Measurements from ENCODE around the gene TTLL13. TPM values are rescaled to one million over a fixed set of nuclear protein-coding genes. Genes with fewer than 3 reads are reported as not detected.

Gene TTLL13
- total and polyA plus RNA-seq, 12 donors, result 0.09 to 0.78 (median 0.24) TPM; not detected in 4

- Histone ChIP-seq H3K27ac (no peak overlapping the region), H3K27me3 (no peaks in the 10 kb centered on the region), H3K9me3 (no peaks in the 10 kb centered on the region), H3K4me3 (no peak overlapping the region), H3K4me1 (peaks cover 0 to 47% (median 34%) of the 10 kb centered on the region in 9 donors), H3K36me3 (peaks cover 0 to 93% (median 19%) of the 10 kb centered on the region in 9 donors)
- TF ChIP-seq, protein P1, sequence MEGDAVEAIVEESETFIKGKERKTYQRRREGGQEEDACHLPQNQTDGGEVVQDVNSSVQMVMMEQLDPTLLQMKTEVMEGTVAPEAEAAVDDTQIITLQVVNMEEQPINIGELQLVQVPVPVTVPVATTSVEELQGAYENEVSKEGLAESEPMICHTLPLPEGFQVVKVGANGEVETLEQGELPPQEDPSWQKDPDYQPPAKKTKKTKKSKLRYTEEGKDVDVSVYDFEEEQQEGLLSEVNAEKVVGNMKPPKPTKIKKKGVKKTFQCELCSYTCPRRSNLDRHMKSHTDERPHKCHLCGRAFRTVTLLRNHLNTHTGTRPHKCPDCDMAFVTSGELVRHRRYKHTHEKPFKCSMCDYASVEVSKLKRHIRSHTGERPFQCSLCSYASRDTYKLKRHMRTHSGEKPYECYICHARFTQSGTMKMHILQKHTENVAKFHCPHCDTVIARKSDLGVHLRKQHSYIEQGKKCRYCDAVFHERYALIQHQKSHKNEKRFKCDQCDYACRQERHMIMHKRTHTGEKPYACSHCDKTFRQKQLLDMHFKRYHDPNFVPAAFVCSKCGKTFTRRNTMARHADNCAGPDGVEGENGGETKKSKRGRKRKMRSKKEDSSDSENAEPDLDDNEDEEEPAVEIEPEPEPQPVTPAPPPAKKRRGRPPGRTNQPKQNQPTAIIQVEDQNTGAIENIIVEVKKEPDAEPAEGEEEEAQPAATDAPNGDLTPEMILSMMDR (IDR thresholded peaks at IDR 0.05), result no peak
- ATAC-seq (no peak), DNase-seq (no peak)
- intact Hi-C loops (cut with DNase I), result loop anchor here in 2 of 10 donors (5.0 to 10.0 kb wide), 3 partner anchors 36 to 333 kb away; partner anchors contain the start of gene AP3S2 (in 2 of the 2)
- 89 to 90% methylated on average over 38 of the region's 38 CpGs for WGBS, 2 donors
Observed at GRCh38 chr15:90227816-90228772, 21.3 kb upstream of the TTLL13 start.

GRCh38 chr15:90228960-90229359 lies 20.4 kb upstream of the TTLL13 start:
- Histone ChIP-seq H3K36me3 (peaks cover 0 to 85% (median 17%) of the 10 kb centered on the region in 9 donors), H3K27ac (peak overlapping the region in 2 of 10 donors; percentile 23 to 76)

DNA sequence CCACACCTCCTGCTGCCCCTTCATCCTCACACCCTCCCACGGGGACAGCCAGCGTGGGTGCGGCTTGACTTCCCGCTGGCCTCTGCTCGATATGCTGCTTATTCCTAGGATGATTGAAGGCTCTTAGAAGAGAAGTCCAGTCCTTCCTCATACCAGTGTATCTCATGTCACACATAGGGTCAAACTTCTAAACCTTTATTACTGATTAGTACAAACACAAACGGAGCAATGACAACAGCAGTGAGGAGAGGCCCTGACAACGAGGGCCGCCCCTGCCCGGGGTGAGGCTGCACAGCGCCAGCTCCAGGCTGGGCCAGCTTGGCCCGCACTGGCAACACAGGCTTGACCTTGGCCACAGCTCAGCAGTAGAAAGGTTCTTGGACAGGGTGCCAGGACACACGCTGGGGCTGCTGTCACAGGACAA lies 19.3 kb upstream of the TTLL13 start:
- peak in 6 of 8 donors; percentile 22 to 59 (median 50) for ATAC-seq

More at GRCh38 chr15:90228960-90229359, 20.4 kb upstream of the TTLL13 start:
- H3K9me3 ChIP-seq, result no peaks in the 10 kb centered on the region
- WGBS, 2 donors, result 82 to 88% methylated on average over 15 of the region's 15 CpGs
- intact Hi-C loops (cut with DNase I), result loop anchor here in 2 of 10 donors (5.0 to 10.0 kb wide), 3 partner anchors 37 to 334 kb away; partner anchors contain the start of gene AP3S2 (in 2 of the 2)
- H3K4me1 ChIP-seq, result peaks cover 0 to 48% (median 37%) of the 10 kb centered on the region in 9 donors
- no peaks in the 10 kb centered on the region for H3K27me3 ChIP-seq
- H3K4me3 ChIP-seq, result no peak overlapping the region
- ATAC-seq (no peak), DNase-seq (no peak)
- TF ChIP-seq, protein P1 (IDR thresholded peaks at IDR 0.05), result no peak

More for the DNA sequence above, 19.3 kb upstream of the TTLL13 start:
- Histone ChIP-seq H3K4me3 (no peak overlapping the region), H3K27ac (peak overlapping the region; percentile 51 to 98 (median 76)), H3K9me3 (no peaks in the 10 kb centered on the region), H3K36me3 (peaks cover 0 to 74% (median 17%) of the 10 kb centered on the region in 9 donors), H3K4me1 (peaks cover 4 to 55% (median 44%) of the 10 kb centered on the region in 9 donors), H3K27me3 (no peaks in the 10 kb centered on the region)
- intact Hi-C loops (cut with DNase I), result loop anchor here in 3 of 10 donors (5.0 kb wide), 2 partner anchors 37 to 128 kb away; partner anchors contain the start of genes NGRN (in 2 of the 3) and IDH2 (in 1 of the 3)
- WGBS, 2 donors, result 42 to 50% methylated on average over 12 of the region's 12 CpGs
- peak; percentile 61 to 69 for DNase-seq
- TF ChIP-seq, protein P1 (IDR thresholded peaks at IDR 0.05), result peak in 1 of 9 donors; percentile 6

Measured in heart right ventricle (tissue), 16 donors.